Esophagus muscularis mucosa (tissue), 4 donors: ENCODE data around the gene ERCC4. TPM values are rescaled to one million over a fixed set of nuclear protein-coding genes. Genes with fewer than 3 reads are reported as not detected.

ENCODE experiments used
- DNase-seq: peaks from one replicate; pipeline ENCODE4 v3.0.0-alpha.2; 2017; ENCODE audit errors: extremely low spot score
- H3K27ac ChIP-seq, 4 donors: fragments of 200-600 bp; sonication (generic); replicated peaks in 1 of 4; 1 replicate in 3 of 4; 2 replicates in 1 of 4; pipeline ENCODE4 v1.5.1; 2016 to 2019; ENCODE audit warnings: mild to moderate bottlenecking in 1 of 4
- H3K27me3 ChIP-seq, 4 donors: fragments of 200-600 bp; sonication (generic); one replicate each; pipeline versions ENCODE4 v1.5.1 to v1.6.0; 2016 to 2019
- H3K36me3 ChIP-seq, 4 donors: fragments of 200-600 bp; sonication (generic); one replicate each; pipeline ENCODE4 v1.5.1; 2016 to 2019
- H3K4me1 ChIP-seq, 4 donors: fragments of 200-600 bp; sonication (generic); one replicate each; pipeline ENCODE4 v1.5.1; 2016 to 2019
- H3K4me3 ChIP-seq, 4 donors: fragments of 200-600 bp; sonication (generic); 1 replicate in 2 of 4; 2 replicates in 2 of 4; pipeline ENCODE4 v1.5.1; 2016 to 2019; ENCODE audit warnings: mild to moderate bottlenecking in 4 of 4, moderate library complexity in 1 of 4
- H3K9me3 ChIP-seq, 4 donors: fragments of 200-600 bp; sonication (generic); 1 replicate in 3 of 4; 2 replicates in 1 of 4; pipeline ENCODE4 v1.5.1; 2016 to 2019
- EP300 ChIP-seq: sonication (generic); formaldehyde crosslinking; IDR thresholded peaks from one replicate; pipeline ENCODE4 v1.6.1; 2017; ENCODE audit warnings: antibody characterized with exemption
- POLR2A ChIP-seq: fragments of 450-650 bp; IDR thresholded peaks from one replicate; pipeline ENCODE4 v1.6.1; 2017; ENCODE audit warnings: antibody characterized with exemption, moderate library complexity, mild to moderate bottlenecking, low read depth
- POLR2AphosphoS5 ChIP-seq, 2 donors: sonication (generic); formaldehyde crosslinking; IDR thresholded peaks; one replicate each; pipeline ENCODE4 v1.6.1; 2017; ENCODE audit warnings: antibody characterized with exemption in 2 of 2
- WGBS: methylation state at CpG from one replicate; pipeline ENCODE4 v1.1.5; 2018; 5-methylcytosine and 5-hydroxymethylcytosine counted together
- intact Hi-C: fragments of 100-400 bp; cut with DNase I; formaldehyde crosslinking; loops from one replicate; pipeline ENCODE4 v1.15.1; 2023
- total RNA-seq, 4 donors: library from RNA; depleted of rRNA; stranded (reverse); fragments of >200 nt; gene quantifications; one replicate each; pipeline versions ENCODE4 v1.1.0 to v1.2.1, GENCODE V29; 2016
- TF ChIP-seq, protein P1 (sequence below), 3 experiments: fragments of 200-600 bp in 2 of 3; fragments of 450-650 bp in 1 of 3; sonication (generic) in 2 of 3; IDR thresholded peaks; one replicate each; pipeline ENCODE4 v1.5.1; 2017 to 2019; ENCODE audit warnings: antibody characterized with exemption in 3 of 3, mild to moderate bottlenecking in 2 of 3, moderate library complexity in 1 of 3

Gene ERCC4
- total RNA-seq, 4 donors from 2014 or later: 4.6 to 10.0 (median 8.6) TPM

- TF ChIP-seq, protein P1, sequence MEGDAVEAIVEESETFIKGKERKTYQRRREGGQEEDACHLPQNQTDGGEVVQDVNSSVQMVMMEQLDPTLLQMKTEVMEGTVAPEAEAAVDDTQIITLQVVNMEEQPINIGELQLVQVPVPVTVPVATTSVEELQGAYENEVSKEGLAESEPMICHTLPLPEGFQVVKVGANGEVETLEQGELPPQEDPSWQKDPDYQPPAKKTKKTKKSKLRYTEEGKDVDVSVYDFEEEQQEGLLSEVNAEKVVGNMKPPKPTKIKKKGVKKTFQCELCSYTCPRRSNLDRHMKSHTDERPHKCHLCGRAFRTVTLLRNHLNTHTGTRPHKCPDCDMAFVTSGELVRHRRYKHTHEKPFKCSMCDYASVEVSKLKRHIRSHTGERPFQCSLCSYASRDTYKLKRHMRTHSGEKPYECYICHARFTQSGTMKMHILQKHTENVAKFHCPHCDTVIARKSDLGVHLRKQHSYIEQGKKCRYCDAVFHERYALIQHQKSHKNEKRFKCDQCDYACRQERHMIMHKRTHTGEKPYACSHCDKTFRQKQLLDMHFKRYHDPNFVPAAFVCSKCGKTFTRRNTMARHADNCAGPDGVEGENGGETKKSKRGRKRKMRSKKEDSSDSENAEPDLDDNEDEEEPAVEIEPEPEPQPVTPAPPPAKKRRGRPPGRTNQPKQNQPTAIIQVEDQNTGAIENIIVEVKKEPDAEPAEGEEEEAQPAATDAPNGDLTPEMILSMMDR (IDR thresholded peaks at IDR 0.05): no peak
- TF ChIP-seq POLR2A: no peak
- no peak for TF ChIP-seq POLR2AphosphoS5 (IDR thresholded peaks at IDR 0.05)
- TF ChIP-seq EP300: no peak
- Histone ChIP-seq H3K9me3 (no peaks in the 10 kb centered on the region), H3K27me3 (no peaks in the 10 kb centered on the region), H3K27ac (no peak overlapping the region), H3K36me3 (no peaks in the 10 kb centered on the region), H3K4me1 (peaks cover 9 to 19% (median 18%) of the 10 kb centered on the region in 4 donors), H3K4me3 (no peak overlapping the region)
- no peak for DNase-seq
- intact Hi-C loops: no loop called here
- WGBS: 57% methylated on average over 8 of the region's 8 CpGs
Observed at GRCh38 chr16:13961099-13961811, 41.3 kb downstream of the ERCC4 start.

DNA sequence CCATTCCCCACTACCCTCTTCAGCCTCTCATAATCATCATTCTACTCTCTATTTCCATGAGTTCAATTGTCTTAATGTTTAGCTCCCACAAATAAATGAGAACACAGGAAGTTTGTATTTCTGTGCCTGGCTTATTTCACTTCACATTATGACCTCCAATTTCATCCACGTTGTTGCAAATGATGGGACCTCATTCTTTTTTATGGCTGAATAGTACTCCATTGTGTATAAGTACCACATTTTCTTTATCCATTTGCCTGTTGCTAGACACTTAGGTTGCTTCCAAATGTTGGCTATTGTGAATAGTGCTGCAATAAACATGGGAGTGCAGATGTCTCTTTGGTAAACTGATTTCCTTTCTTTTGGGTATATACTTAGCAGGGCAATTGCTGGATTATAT lies 42.3 kb downstream of the ERCC4 start:
- no peak for DNase-seq
- no peak overlapping the region for H3K4me3 ChIP-seq
- 81% methylated on average over 1 of the region's 1 CpG for WGBS
- no peaks in the 10 kb centered on the region for H3K27me3 ChIP-seq
- H3K4me1 ChIP-seq: peaks cover 8 to 10% (median 9%) of the 10 kb centered on the region in 4 donors
- TF ChIP-seq EP300: no peak
- TF ChIP-seq POLR2A: no peak
- TF ChIP-seq POLR2AphosphoS5 (IDR thresholded peaks at IDR 0.05): no peak
- TF ChIP-seq, protein P1 (IDR thresholded peaks at IDR 0.05): no peak
- intact Hi-C loops: no loop called here
- no peaks in the 10 kb centered on the region for H3K36me3 ChIP-seq
- H3K27ac ChIP-seq: no peak overlapping the region
- peaks cover 0 to 3% (median 1%) of the 10 kb centered on the region in 4 donors for H3K9me3 ChIP-seq

DNA sequence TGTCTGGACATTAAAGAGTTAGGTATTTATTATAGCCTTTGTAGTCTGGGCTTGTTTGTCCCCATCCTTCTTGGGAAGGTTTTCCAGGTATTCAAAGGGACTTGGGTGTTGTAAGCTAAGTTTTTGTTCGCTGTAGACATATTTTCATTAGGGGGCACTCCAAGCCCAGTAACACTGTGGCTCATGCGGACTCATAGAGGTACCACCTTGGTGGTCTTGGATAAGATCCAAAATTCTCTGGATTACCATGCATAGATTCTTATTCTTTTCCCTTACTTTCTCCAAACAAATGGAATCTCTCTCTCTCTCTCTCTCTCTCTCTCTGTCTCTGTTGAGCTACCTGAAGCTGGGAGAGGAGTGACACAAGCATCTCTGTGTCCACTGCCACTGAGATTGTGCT lies 48.9 kb downstream of the ERCC4 start:
- intact Hi-C loops: no loop called here
- TF ChIP-seq POLR2A: no peak

DNA sequence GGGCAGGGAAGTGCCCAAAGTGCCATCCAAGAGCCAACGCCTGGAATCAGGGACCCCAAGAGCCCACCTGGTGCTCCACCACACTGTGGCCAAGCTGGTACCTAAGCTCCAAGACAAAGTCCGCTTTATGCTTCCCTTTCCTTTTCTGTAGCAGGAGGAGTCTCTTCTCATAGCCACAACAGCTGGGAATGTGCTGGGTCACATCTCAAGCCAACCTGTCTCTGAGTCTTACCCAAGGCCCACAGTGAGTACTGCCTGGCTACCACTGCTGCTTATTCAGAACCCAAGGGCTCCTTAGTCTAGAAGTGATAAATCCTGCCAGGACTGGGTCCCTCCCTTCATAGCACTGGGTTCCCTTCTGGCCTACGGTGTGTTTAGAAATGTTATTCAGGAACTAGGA lies 49.8 kb downstream of the ERCC4 start:
- peaks cover 0 to 22% (median 9%) of the 10 kb centered on the region in 4 donors for H3K9me3 ChIP-seq
- H3K4me3 ChIP-seq: no peak overlapping the region
- intact Hi-C loops: no loop called here
- no peaks in the 10 kb centered on the region for H3K4me1 ChIP-seq
- TF ChIP-seq POLR2A (no peak), POLR2AphosphoS5 (IDR thresholded peaks at IDR 0.05) (no peak)
- TF ChIP-seq, protein P1 (IDR thresholded peaks at IDR 0.05): no peak
- no peaks in the 10 kb centered on the region for H3K27me3 ChIP-seq
- H3K36me3 ChIP-seq: no peaks in the 10 kb centered on the region
- 89% methylated on average over 3 of the region's 3 CpGs for WGBS
- no peak overlapping the region for H3K27ac ChIP-seq
- no peak for DNase-seq

More for the DNA sequence above, 48.9 kb downstream of the ERCC4 start:
- WGBS: 85% methylated on average over 2 of the region's 2 CpGs
- H3K4me1 ChIP-seq: no peaks in the 10 kb centered on the region
- H3K4me3 ChIP-seq: no peak overlapping the region
- H3K27me3 ChIP-seq: no peaks in the 10 kb centered on the region
- no peak for DNase-seq
- no peak overlapping the region for H3K27ac ChIP-seq
- peaks cover 0 to 22% (median 9%) of the 10 kb centered on the region in 4 donors for H3K9me3 ChIP-seq
- H3K36me3 ChIP-seq: no peaks in the 10 kb centered on the region

GRCh38 chr16:13970708-13971422 lies 50.9 kb downstream of the ERCC4 start:
- no peaks in the 10 kb centered on the region for H3K36me3 ChIP-seq
- intact Hi-C loops: no loop called here
- no peak overlapping the region for H3K4me3 ChIP-seq
- DNase-seq: peak; percentile 45
- TF ChIP-seq EP300 (no peak), POLR2A (no peak), POLR2AphosphoS5 (IDR thresholded peaks at IDR 0.05) (no peak)
- TF ChIP-seq, protein P1 (IDR thresholded peaks at IDR 0.05): no peak
- no peaks in the 10 kb centered on the region for H3K27me3 ChIP-seq
- no peak overlapping the region for H3K27ac ChIP-seq
- H3K9me3 ChIP-seq: peaks cover 0 to 22% (median 9%) of the 10 kb centered on the region in 4 donors
- H3K4me1 ChIP-seq: no peaks in the 10 kb centered on the region
